ENCODE measurements around the gene TNNI3K.

TNNI3K gene

GRCh38 chr1:74395571-74395970, 160.4 kb downstream of the TNNI3K start:
- DNase-seq = no peak

- DNase-seq = no peak
These were observed 161.3 kb downstream of the TNNI3K start for GRCh38 chr1:74396462-74396861.

DNA sequence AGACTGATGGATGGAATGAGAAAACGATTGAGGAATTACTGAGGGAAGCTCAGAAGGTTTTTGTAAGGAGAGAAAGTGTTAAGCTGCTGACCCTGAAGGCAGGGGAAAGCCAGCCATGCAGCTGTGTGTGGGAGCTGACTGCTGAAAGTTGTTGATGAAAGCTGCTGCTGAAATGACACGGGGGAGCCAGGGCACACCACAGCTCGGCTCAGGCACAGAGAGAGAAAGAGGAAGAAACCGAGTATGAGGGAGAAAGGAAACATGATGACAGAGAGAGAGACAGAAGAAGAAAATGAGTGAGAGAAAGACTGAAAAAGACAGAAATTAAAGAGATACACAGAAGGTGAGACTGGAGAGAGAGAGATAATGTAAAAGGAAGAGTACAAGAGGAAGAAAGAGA, 161.7 kb downstream of the TNNI3K start:
- no peak for DNase-seq

DNA sequence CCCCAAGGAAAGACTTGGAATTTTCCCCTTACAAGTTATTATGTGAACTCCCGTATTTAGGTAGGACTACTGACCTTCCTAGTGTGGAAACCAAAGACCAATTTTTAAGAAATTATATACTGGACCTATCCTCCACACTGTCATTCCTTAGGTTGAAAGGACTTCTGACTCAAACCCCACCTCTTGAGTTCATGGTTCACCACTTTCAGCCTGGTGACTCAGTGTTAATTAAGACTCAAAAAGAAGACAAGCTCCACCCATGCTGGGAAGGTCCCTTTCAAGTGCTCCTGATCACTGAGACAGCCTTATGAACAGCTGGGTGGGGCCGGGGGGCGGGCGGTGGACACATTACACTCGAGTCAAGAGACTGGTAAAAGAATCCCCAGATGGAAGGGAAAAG, 164.1 kb downstream of the TNNI3K start:
- no peak for DNase-seq

- DNase-seq = no peak
These were observed 167.7 kb downstream of the TNNI3K start for GRCh38 chr1:74402873-74403272.

GRCh38 chr1:74403606-74404005, 168.4 kb downstream of the TNNI3K start:
- DNase-seq = no peak

- no peak for DNase-seq
These were observed 171.6 kb downstream of the TNNI3K start for GRCh38 chr1:74406759-74407158.

- DNase-seq = no peak
These were observed 172.7 kb downstream of the TNNI3K start for GRCh38 chr1:74407902-74408301.

- DNase-seq = no peak
These were observed 177.1 kb downstream of the TNNI3K start for GRCh38 chr1:74412244-74412643.

GRCh38 chr1:74415935-74416334, 180.7 kb downstream of the TNNI3K start:
- no peak for DNase-seq

DNA sequence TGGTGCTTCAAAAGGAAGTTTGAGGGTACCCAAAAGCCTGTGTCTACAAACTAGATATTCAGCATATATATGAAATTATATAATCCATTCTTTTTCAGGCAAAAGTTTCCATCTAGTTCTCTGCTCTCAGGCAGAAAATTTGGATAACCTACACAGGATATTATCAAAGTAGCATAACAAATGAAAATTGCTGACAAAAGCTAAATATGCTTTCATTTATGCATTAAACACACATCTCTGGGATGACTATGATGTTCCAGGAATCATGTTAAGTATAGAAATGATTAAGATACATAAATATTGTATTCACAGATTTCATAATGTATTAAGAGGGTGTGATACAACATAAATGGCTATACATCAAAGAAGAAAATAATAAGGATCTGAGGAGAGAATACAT, 184.4 kb downstream of the TNNI3K start:
- DNase-seq = no peak

DNA sequence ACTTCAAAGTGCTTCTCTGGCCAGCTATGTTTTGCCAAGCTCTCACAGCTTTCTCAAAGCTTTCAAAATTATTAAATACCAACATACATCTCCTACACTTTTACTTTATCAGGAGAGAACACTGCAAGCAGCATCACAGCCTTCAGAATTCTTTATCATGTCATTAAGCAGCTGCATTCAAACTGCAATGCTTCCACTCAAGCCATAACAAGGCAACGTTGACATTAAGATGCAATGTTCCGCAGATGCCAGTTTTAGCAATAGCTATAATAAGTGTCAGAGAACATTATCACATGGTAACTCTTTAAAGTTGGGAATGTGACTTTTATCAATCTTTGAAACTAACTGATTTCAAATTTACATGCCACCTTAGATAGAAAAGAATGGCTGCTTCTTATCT, 185.3 kb downstream of the TNNI3K start:
- DNase-seq = no peak

- DNase-seq = no peak
These were observed 187.5 kb downstream of the TNNI3K start for GRCh38 chr1:74422421-74423292.

DNA sequence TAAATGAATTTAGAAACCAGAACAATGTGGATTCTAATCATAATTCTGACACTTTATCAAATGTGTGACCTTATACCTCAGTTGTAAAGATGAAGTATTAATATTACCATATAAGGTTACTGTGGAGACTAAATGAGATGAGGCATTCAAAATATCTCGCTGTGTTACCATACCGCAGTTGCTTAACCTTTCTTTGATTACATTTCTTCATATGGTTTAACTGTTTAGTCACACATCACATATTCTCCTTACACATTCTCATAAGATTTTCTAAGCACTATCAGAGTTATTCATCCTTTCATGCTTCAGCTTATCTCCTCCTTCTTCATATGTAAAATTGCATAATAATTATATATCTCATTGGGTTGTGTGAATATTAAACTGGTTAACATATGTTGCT, 188.3 kb downstream of the TNNI3K start:
- DNase-seq = no peak

DNA sequence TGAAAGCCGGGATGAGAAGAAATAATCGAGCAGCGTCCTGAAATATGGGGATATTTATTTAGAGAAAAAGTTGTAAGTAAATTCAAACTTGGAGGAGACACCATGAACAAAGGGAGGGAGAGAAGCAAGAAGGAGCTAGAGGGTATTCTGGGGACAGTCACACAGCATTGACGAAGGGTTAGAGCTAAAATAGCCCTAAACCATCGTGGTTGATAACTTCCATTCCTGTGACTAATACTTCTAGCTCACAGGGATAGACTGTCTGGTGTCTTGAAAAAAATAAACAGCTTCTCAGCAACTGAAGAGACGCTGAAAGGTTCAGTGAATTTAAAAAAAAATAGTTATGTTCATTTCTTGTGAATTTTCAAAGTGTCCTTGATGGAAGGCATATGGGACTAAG, 190.5 kb downstream of the TNNI3K start:
- DNase-seq = no peak

- no peak for DNase-seq
These were observed 191.2 kb downstream of the TNNI3K start for GRCh38 chr1:74426208-74426937.

DNA sequence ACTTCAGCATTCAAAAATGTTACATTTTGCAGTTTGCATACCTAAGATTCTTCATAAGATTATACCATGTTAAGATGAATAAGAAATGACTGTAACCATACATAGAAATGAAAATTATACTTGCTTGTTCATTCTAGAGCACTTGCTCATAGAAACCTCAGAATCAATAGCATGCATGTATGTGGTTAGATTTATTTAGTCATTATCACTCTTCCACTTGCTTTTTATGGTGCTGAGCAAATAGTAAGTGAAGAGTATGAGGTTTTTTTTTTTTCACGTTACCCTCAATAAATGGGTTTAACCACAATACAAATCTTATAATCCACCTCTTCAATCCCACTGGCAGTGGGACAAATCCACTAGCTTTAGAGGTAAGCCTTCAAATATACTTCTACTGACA, 192.5 kb downstream of the TNNI3K start:
- no peak for DNase-seq

- no peak for DNase-seq
These were observed 194.4 kb downstream of the TNNI3K start for GRCh38 chr1:74429580-74429979.

DNA sequence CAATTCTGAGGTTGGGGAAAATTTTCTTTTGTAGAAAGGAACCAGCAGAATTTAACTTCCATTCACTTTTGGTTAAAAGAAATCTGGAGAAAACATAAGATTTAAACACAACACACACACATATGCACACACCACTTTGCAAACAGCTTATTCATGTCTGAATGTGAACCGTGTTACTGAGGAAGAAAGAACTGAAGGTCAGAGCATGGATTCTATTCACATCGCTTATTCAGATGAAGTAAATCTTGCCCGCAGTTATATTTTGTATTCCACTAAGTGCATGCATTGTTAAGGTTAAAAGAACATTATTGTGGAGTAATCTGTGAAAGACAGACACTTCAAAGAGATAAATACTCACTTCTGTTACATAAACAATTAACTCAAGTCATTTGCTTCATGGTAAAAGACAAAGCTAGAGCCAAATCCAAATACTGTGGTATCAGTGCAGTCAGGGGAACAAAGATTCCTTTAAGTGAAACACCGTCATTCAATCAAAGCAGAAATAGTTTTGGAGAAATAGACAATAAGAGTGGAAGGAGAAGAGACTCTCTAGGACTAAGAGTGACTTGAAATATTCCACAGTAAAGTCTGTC, 195.3 kb downstream of the TNNI3K start:
- DNase-seq = no peak

GRCh38 chr1:74431531-74431930, 196.3 kb downstream of the TNNI3K start:
- DNase-seq = no peak

- no peak for DNase-seq
These were observed 197.1 kb downstream of the TNNI3K start for GRCh38 chr1:74432325-74432724.

GRCh38 chr1:74434321-74434720, 199.1 kb downstream of the TNNI3K start:
- DNase-seq = no peak

DNA sequence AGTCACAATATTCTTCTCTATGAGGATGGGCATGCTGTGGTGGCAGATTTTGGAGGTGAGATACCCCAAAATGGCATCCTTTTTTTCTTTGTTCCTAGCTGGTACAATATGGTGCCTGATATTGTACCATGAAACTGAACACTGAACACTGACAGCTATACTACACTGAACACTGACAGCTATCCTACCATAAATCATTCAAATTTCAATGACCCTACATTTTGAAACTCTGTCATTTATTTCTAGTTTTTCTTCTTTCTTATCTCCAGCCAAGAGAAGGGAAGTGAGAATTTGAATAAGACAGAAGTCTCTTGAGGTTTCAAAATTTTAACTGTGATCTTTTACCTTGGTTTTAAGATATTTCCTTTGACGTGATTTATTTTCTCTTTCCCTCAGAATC, 200.9 kb downstream of the TNNI3K start:
- no peak for DNase-seq

- no peak for DNase-seq
These were observed 201.8 kb downstream of the TNNI3K start for GRCh38 chr1:74437035-74437434.

Measured in 8988T (cell line).